Ovary (tissue), 3 donors: Measurements from ENCODE around the gene ANO2.
"Not testable (repeated sequence)": the region's sequence is repeated elsewhere in the genome, so short reads cannot be mapped to it uniquely, and the experiment has no call there.

ENCODE experiments used
- POLR2A ChIP-seq: fragments of 450-650 bp; IDR thresholded peaks from one replicate; pipeline ENCODE4 v1.6.1; 2017; ENCODE audit warnings: antibody characterized with exemption, mild to moderate bottlenecking, moderate library complexity
- TF ChIP-seq, protein P1 (sequence below), 3 donors: fragments of 450-650 bp in 2 of 3; fragments of 200-600 bp in 1 of 3; IDR thresholded peaks; one replicate each; pipeline versions ENCODE4 v1.5.1 to v1.8.0; 2016 to 2022; ENCODE audit warnings: antibody characterized with exemption in 3 of 3, mild to moderate bottlenecking in 1 of 3
- donor health status: DM: no; HTN: no; CAD: no.

DNA sequence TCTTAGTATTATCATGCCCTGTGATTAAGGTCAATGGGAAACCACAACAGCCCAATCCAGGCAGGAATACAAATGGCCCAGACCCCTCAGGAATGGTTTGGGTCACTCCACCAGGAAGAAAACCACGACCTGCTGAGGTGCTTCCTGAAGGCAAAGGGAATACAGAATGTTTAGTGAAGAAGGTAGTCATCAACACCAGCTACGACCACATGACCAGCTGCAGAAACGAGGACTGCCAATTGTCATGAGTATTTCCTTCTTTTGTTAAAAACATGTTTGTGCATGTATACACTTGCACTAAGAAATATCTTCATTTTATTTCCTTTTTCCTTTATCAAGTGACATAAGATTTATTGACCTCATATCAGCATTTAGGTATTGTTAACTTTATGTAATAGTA, 119.3 kb downstream of the ANO2 start:
- TF ChIP-seq, protein P1, sequence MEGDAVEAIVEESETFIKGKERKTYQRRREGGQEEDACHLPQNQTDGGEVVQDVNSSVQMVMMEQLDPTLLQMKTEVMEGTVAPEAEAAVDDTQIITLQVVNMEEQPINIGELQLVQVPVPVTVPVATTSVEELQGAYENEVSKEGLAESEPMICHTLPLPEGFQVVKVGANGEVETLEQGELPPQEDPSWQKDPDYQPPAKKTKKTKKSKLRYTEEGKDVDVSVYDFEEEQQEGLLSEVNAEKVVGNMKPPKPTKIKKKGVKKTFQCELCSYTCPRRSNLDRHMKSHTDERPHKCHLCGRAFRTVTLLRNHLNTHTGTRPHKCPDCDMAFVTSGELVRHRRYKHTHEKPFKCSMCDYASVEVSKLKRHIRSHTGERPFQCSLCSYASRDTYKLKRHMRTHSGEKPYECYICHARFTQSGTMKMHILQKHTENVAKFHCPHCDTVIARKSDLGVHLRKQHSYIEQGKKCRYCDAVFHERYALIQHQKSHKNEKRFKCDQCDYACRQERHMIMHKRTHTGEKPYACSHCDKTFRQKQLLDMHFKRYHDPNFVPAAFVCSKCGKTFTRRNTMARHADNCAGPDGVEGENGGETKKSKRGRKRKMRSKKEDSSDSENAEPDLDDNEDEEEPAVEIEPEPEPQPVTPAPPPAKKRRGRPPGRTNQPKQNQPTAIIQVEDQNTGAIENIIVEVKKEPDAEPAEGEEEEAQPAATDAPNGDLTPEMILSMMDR (IDR thresholded peaks at IDR 0.05) = not testable (repeated sequence)
- not testable (repeated sequence) for TF ChIP-seq POLR2A
